Fibroblast of lung (primary cell): Measurements from ENCODE around the gene DHX16. TPM values are rescaled to one million over a fixed set of nuclear protein-coding genes. Genes with fewer than 3 reads are reported as not detected.

Experiments used
- DNase-seq, 2 donors: peaks; one replicate each; pipeline versions ENCODE4 v3.0.0 to v3.0.0-alpha.2; 2010; ENCODE audit warnings: low read depth in 2 of 2
- H2AFZ ChIP-seq: 2 replicates; pipeline ENCODE4 v1.5.1; 2012; ENCODE audit warnings: low read length, control low read depth, inconsistent platforms
- H3K27ac ChIP-seq: 2 replicates; pipeline ENCODE4 v1.5.1; 2011; ENCODE audit warnings: low read length, control low read depth; ENCODE audit not compliant: insufficient read depth
- H3K27me3 ChIP-seq: 2 replicates; pipeline ENCODE4 v1.5.1; 2011; ENCODE audit warnings: mild to moderate bottlenecking, low read length; ENCODE audit not compliant: control insufficient read depth, insufficient read depth
- H3K36me3 ChIP-seq: 2 replicates; pipeline ENCODE4 v1.5.1; 2011; ENCODE audit warnings: low read length; ENCODE audit not compliant: control insufficient read depth, insufficient read depth
- H3K4me1 ChIP-seq: 2 replicates; pipeline ENCODE4 v1.5.1; 2011; ENCODE audit warnings: low read length; ENCODE audit not compliant: control insufficient read depth, insufficient read depth; ENCODE audit errors: extremely low read depth
- H3K4me2 ChIP-seq: 2 replicates; pipeline ENCODE4 v1.5.1; 2011; ENCODE audit warnings: low read length, control low read depth; ENCODE audit not compliant: insufficient read depth; ENCODE audit errors: extremely low read depth
- H3K4me3 ChIP-seq, 4 experiments: fragments of 200-600 bp in 1 of 4; sonication (generic) in 1 of 4; replicated peaks in 1 of 4; 2 replicates each; pipeline ENCODE4 v1.5.1; 2011 to 2016; ENCODE audit warnings: low read length in 4 of 4, low read depth in 3 of 4, mild to moderate bottlenecking in 3 of 4, control low read depth in 2 of 4, inconsistent platforms in 1 of 4, mixed read lengths in 1 of 4; ENCODE audit not compliant: insufficient read depth in 1 of 4; ENCODE audit errors: control extremely low read depth in 1 of 4
- H3K79me2 ChIP-seq: 2 replicates; pipeline ENCODE4 v1.5.1; 2012; ENCODE audit warnings: mild to moderate bottlenecking, low read length, inconsistent platforms; ENCODE audit not compliant: control insufficient read depth, insufficient read depth
- H3K9ac ChIP-seq: 2 replicates; pipeline ENCODE4 v1.5.1; 2011; ENCODE audit warnings: mild to moderate bottlenecking, low read length, control low read depth; ENCODE audit not compliant: insufficient read depth
- H3K9me3 ChIP-seq: 2 replicates; pipeline ENCODE4 v1.5.1; 2012; ENCODE audit warnings: low read depth, low read length; ENCODE audit not compliant: control insufficient read depth, insufficient read depth
- H4K20me1 ChIP-seq: 2 replicates; pipeline ENCODE4 v1.5.1; 2011; ENCODE audit warnings: low read length; ENCODE audit not compliant: control insufficient read depth, insufficient read depth; ENCODE audit errors: extremely low read depth
- CTCF ChIP-seq, 2 donors: IDR thresholded peaks in 1 of 2; conservative IDR thresholded peaks in 1 of 2; 1 replicate in 1 of 2; 2 replicates in 1 of 2; pipeline ENCODE4 v1.5.1; 2011 to 2012; ENCODE audit warnings: low read length in 2 of 2, control low read depth in 1 of 2, inconsistent platforms in 1 of 2, low read depth in 1 of 2, mild to moderate bottlenecking in 1 of 2
- EZH2 ChIP-seq: IDR thresholded peaks from 2 replicates; pipeline ENCODE4 v1.5.1; 2012; ENCODE audit warnings: low read length, control low read depth, mild to moderate bottlenecking; ENCODE audit errors: missing control alignments
- polyA plus RNA-seq, 2 donors: library from polyadenylated mRNA; depleted of rRNA in 1 of 2; stranded (reverse) in 1 of 2; unstranded in 1 of 2; fragments of >200 nt; gene quantifications; 2 replicates each; pipeline ENCODE4 v1.2.1, GENCODE V29; 2011 to 2012; ENCODE audit warnings: missing spikeins in 1 of 2
- total RNA-seq: library from RNA; depleted of rRNA; stranded (reverse); fragments of >200 nt; gene quantifications from 2 replicates; pipeline ENCODE4 v1.2.1, GENCODE V29; 2014

DHX16 gene
- total and polyA plus RNA-seq, 2 donors (not counting 1 experiment from before 2014, with no cell fraction given), result 22.5 to 34.8 TPM

- TF ChIP-seq EZH2, result no peak
- TF ChIP-seq CTCF (conservative IDR thresholded peaks at IDR 0.05 in 1 of 2, IDR thresholded peaks at IDR 0.05 in 1 of 2; ENCODE audit: low read depth in 1 of 2, low read length in 2 of 2), result no peak
- peak overlapping the region; percentile 63 for H3K9ac ChIP-seq
- H3K9me3 ChIP-seq, result no peaks in the 10 kb centered on the region
- peak; percentile 22 to 39 for DNase-seq
- peaks cover 26% of the 10 kb centered on the region for H3K4me1 ChIP-seq
- H3K4me2 ChIP-seq, result peak overlapping the region; percentile 98
- no peaks in the 10 kb centered on the region for H4K20me1 ChIP-seq
- H3K79me2 ChIP-seq, result peaks cover 93% of the 10 kb centered on the region
- H3K36me3 ChIP-seq, result peaks cover 14% of the 10 kb centered on the region
- H3K27me3 ChIP-seq, result no peaks in the 10 kb centered on the region
- H3K27ac ChIP-seq, result peak overlapping the region; percentile 99
- H2AFZ ChIP-seq, result no peak overlapping the region
- peak overlapping the region; percentile 80 to 95 (median 94) for H3K4me3 ChIP-seq
Measured at GRCh38 chr6:30684386-30685156, 11.8 kb upstream of the DHX16 start.

GRCh38 chr6:30683980-30684338 lies 11.2 kb upstream of the DHX16 start:
- Histone ChIP-seq H2AFZ (no peak overlapping the region), H3K79me2 (peaks cover 93% of the 10 kb centered on the region), H3K9me3 (no peaks in the 10 kb centered on the region), H3K4me1 (peaks cover 21% of the 10 kb centered on the region), H3K4me3 (peak overlapping the region; percentile 80 to 95 (median 94)), H3K4me2 (peak overlapping the region; percentile 97), H3K36me3 (peaks cover 17% of the 10 kb centered on the region), H3K27me3 (no peaks in the 10 kb centered on the region), H3K27ac (peak overlapping the region; percentile 85), H3K9ac (peak overlapping the region; percentile 63), H4K20me1 (no peaks in the 10 kb centered on the region)
- DNase-seq, result no peak
- TF ChIP-seq CTCF (conservative IDR thresholded peaks at IDR 0.05 in 1 of 2, IDR thresholded peaks at IDR 0.05 in 1 of 2; ENCODE audit: low read depth in 1 of 2, low read length in 2 of 2) (no peak), EZH2 (no peak)

GRCh38 chr6:30683183-30683979 lies 10.6 kb upstream of the DHX16 start:
- DNase-seq, result no peak
- Histone ChIP-seq H3K36me3 (peaks cover 22% of the 10 kb centered on the region), H3K4me1 (peaks cover 15% of the 10 kb centered on the region)

More at GRCh38 chr6:30683183-30683979, 10.6 kb upstream of the DHX16 start:
- H3K4me3 ChIP-seq, result peak overlapping the region; percentile 80 to 95 (median 94)
- H3K79me2 ChIP-seq, result peaks cover 92% of the 10 kb centered on the region
- H3K27me3 ChIP-seq, result no peaks in the 10 kb centered on the region
- H3K27ac ChIP-seq, result peak overlapping the region; percentile 85
- no peaks in the 10 kb centered on the region for H4K20me1 ChIP-seq
- H3K9me3 ChIP-seq, result no peaks in the 10 kb centered on the region
- peak overlapping the region; percentile 97 for H3K4me2 ChIP-seq
- TF ChIP-seq CTCF (conservative IDR thresholded peaks at IDR 0.05 in 1 of 2, IDR thresholded peaks at IDR 0.05 in 1 of 2; ENCODE audit: low read depth in 1 of 2, low read length in 2 of 2) (no peak), EZH2 (no peak)
- H3K9ac ChIP-seq, result peak overlapping the region; percentile 63
- no peak overlapping the region for H2AFZ ChIP-seq
